Ovary (tissue), 9 donors: ENCODE data around the gene KCNJ6. TPM values are rescaled to one million over a fixed set of nuclear protein-coding genes. Genes with fewer than 3 reads are reported as not detected.

ENCODE experiments used
- DNase-seq, 5 donors: peaks; one replicate each; pipeline ENCODE4 v3.0.0-alpha.2; 2019 to 2020
- H3K27ac ChIP-seq, 2 donors: fragments of 200-600 bp; one replicate each; pipeline versions ENCODE4 v1.5.1 to v1.8.0; 2019 to 2022
- H3K27me3 ChIP-seq: fragments of 200-600 bp; one replicate; pipeline ENCODE4 v1.8.0; 2022
- H3K36me3 ChIP-seq: fragments of 200-600 bp; sonication (generic); one replicate; pipeline ENCODE4 v1.5.1; 2019
- H3K4me1 ChIP-seq: one replicate; pipeline ENCODE4 v1.8.1; 2013; ENCODE audit warnings: mild to moderate bottlenecking, moderate library complexity; ENCODE audit not compliant: insufficient read depth
- H3K4me3 ChIP-seq: fragments of 200-600 bp; sonication (generic); one replicate; pipeline ENCODE4 v1.5.1; 2017
- H3K9me3 ChIP-seq, 2 donors: fragments of 200-600 bp in 1 of 2; sonication (generic) in 1 of 2; one replicate each; pipeline versions ENCODE4 v1.5.1 to v1.8.1; 2013 to 2019; ENCODE audit warnings: mild to moderate bottlenecking in 1 of 2, moderate library complexity in 1 of 2
- EP300 ChIP-seq: sonication (generic); formaldehyde crosslinking; IDR thresholded peaks from one replicate; pipeline ENCODE4 v1.6.1; 2017; ENCODE audit warnings: antibody characterized with exemption
- POLR2A ChIP-seq: fragments of 450-650 bp; IDR thresholded peaks from one replicate; pipeline ENCODE4 v1.6.1; 2017; ENCODE audit warnings: antibody characterized with exemption, mild to moderate bottlenecking, moderate library complexity
- WGBS, 3 donors: extraction: QIAGEN DNeasy Blood & Tissue Kit in 1 of 3; methylation state at CpG; one replicate each; pipeline versions ENCODE4 v1.1.5 to v1.1.7; 2013 to 2017; 5-methylcytosine and 5-hydroxymethylcytosine counted together
- intact Hi-C, 4 donors: fragments of 100-400 bp; cut with DNase I; formaldehyde crosslinking; loops; one replicate each; pipeline versions ENCODE4 v1.11.0 to v1.15.1; 2022 to 2023
- polyA plus RNA-seq, 2 donors: library from polyadenylated mRNA; stranded (reverse); fragments of 200-250 nt in 1 of 2; fragments of 350-450 nt in 1 of 2; fragmentation: Illumina TruSeq in 1 of 2; extraction: RNeasy Lipid Tissue Mini Kit (QIAGEN cat#74804) in 1 of 2; gene quantifications; one replicate each; pipeline ENCODE4 v1.2.3, GENCODE V29; 2013 to 2014
- total RNA-seq, 7 donors: library from RNA; depleted of rRNA in 2 of 7; stranded (reverse); fragments of >200 nt in 2 of 7; fragmentation: NEBNext Ultra II Directional in 3 of 7; extraction: Animal tissue kit (Norgen Biotek cat#: 25700) in 3 of 7; gene quantifications; one replicate each; pipeline versions ENCODE4 v1.1.0 to v1.2.4, GENCODE V29; 2016 to 2023
- TF ChIP-seq, protein P1 (sequence below), 3 donors: fragments of 450-650 bp in 2 of 3; fragments of 200-600 bp in 1 of 3; IDR thresholded peaks; one replicate each; pipeline versions ENCODE4 v1.5.1 to v1.8.0; 2016 to 2022; ENCODE audit warnings: antibody characterized with exemption in 3 of 3, mild to moderate bottlenecking in 1 of 3
- donor health status: DM: no; HTN: no; CAD: no; lungs with moderate emphysema.
- donor health status: DM: no; HTN: no; CAD: no.
- donor health status: Bipolar disorder and iron deficiency.
- donor health status: DM: yes; HTN: yes; CAD: no.
- donor health status: DM: no; HTN: no; CAD: no.
- donor health status: DM: yes; HTN: yes; CAD: no.

KCNJ6 gene
- total and polyA plus RNA-seq, 9 donors, result 0.01 TPM; not detected in 8

DNA sequence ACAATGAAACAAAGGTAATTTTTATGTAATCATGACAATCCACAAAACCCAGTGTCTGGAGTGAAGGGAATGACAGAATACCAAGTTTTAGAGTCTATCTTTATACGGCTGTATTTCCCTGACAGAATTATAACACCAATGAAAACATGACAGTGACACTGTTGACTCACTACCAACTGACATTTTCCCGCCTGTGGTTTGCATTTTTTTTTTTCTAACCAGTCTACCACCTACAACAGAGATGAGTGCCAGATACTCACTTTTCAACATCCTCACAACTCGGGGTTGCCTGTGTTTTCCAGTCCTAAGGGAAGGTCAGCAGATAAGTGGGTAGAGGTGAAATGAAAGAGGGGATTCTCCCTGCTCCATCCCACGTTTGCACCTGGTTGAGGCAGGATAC, 118.9 kb downstream of the KCNJ6 start:
- intact Hi-C loops, result no loop called here
- Histone ChIP-seq H3K36me3 (no peaks in the 10 kb centered on the region), H3K27ac (no peak overlapping the region), H3K9me3 (no peaks in the 10 kb centered on the region), H3K4me3 (no peak overlapping the region), H3K4me1 (no peaks in the 10 kb centered on the region), H3K27me3 (no peaks in the 10 kb centered on the region)
- TF ChIP-seq POLR2A, result no peak
- TF ChIP-seq EP300, result no peak
- TF ChIP-seq, protein P1, sequence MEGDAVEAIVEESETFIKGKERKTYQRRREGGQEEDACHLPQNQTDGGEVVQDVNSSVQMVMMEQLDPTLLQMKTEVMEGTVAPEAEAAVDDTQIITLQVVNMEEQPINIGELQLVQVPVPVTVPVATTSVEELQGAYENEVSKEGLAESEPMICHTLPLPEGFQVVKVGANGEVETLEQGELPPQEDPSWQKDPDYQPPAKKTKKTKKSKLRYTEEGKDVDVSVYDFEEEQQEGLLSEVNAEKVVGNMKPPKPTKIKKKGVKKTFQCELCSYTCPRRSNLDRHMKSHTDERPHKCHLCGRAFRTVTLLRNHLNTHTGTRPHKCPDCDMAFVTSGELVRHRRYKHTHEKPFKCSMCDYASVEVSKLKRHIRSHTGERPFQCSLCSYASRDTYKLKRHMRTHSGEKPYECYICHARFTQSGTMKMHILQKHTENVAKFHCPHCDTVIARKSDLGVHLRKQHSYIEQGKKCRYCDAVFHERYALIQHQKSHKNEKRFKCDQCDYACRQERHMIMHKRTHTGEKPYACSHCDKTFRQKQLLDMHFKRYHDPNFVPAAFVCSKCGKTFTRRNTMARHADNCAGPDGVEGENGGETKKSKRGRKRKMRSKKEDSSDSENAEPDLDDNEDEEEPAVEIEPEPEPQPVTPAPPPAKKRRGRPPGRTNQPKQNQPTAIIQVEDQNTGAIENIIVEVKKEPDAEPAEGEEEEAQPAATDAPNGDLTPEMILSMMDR (IDR thresholded peaks at IDR 0.05), result no peak
- DNase-seq, result no peak
- 65 to 73% (median 70%) methylated on average over 4 of the region's 4 CpGs for WGBS, 3 donors

DNA sequence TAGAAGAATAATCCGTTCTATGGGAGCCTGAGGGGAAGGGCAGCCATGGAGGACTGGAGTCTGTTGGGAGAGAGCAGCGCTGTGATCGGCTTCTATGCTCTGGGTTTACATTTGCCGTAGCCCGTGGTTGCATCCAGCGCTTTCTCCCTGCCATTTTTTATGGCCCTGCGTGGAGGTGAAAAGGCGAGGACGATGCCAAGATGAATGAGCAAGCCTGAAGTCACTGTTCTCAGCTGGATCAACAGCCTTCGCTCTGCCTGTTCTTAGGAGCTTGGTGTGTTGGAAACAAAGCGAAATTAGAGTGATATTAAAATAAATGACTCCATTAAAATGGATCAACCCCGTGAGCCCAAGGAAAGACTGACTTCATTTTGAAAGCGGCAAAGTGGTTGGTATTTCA, 120.2 kb downstream of the KCNJ6 start:
- intact Hi-C loops, result no loop called here
- H3K4me1 ChIP-seq, result no peaks in the 10 kb centered on the region
- TF ChIP-seq, protein P1 (IDR thresholded peaks at IDR 0.05), result no peak
- TF ChIP-seq POLR2A (no peak), EP300 (no peak)
- no peaks in the 10 kb centered on the region for H3K27me3 ChIP-seq
- no peaks in the 10 kb centered on the region for H3K9me3 ChIP-seq
- whole genome bisulfite sequencing, 3 donors, result 90 to 92% (median 90%) methylated on average over 13 of the region's 13 CpGs
- DNase-seq, result no peak
- no peak overlapping the region for H3K4me3 ChIP-seq
- H3K27ac ChIP-seq, result no peak overlapping the region
- no peaks in the 10 kb centered on the region for H3K36me3 ChIP-seq

DNA sequence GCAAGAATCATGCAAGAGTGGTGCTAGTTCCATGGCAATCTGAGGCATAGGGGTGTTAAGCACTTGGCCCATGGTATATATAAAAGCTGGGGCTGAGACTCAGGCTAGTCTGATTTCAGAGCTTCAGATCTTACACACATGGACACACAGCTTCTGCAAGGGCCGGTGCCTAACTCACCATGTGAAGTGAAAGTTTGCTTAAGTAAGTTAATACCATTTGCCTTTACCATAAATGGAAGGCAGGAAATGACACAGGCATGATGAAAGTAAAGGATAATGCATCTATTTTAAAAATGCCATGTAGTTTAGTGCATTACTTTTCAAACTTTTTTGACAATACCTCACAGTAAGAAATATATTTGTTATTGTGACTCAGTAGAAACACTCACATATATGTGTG, 122.6 kb downstream of the KCNJ6 start:
- WGBS, 3 donors, result 55 to 71% (median 65%) methylated on average over 1 of the region's 1 CpG
- Histone ChIP-seq H3K36me3 (no peaks in the 10 kb centered on the region), H3K9me3 (no peaks in the 10 kb centered on the region)

DNA sequence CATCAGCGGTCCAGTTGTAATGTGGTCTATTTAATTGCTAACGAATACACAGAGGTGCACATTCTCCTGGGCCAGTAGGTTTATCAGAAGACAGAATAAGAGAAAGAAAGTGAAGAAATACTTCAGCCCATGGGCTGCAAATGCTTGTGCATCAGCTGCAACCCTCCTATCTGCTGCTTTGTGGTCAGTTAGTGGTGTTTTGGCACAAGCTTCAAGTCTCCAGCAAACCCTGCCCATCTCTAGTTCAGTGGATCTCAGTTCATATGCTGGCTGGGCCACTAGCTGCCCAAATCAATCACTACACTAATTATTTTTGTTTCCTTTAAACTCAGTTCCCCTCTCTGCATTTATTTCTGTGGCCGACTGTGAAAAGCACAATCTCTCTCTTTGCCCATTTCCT, 124.2 kb downstream of the KCNJ6 start:
- no peak for DNase-seq
- H3K4me3 ChIP-seq, result no peak overlapping the region
- no peak overlapping the region for H3K27ac ChIP-seq
- TF ChIP-seq, protein P1 (IDR thresholded peaks at IDR 0.05), result no peak
- TF ChIP-seq POLR2A (no peak), EP300 (no peak)
- no peaks in the 10 kb centered on the region for H3K27me3 ChIP-seq
- 47 to 72% (median 53%) methylated on average over 3 of the region's 3 CpGs for WGBS, 3 donors
- intact Hi-C loops, result no loop called here
- H3K36me3 ChIP-seq, result no peaks in the 10 kb centered on the region
- no peaks in the 10 kb centered on the region for H3K9me3 ChIP-seq
- H3K4me1 ChIP-seq, result no peaks in the 10 kb centered on the region

More for the DNA sequence above, 122.6 kb downstream of the KCNJ6 start:
- Histone ChIP-seq H3K4me3 (no peak overlapping the region), H3K27me3 (no peaks in the 10 kb centered on the region), H3K27ac (no peak overlapping the region), H3K4me1 (no peaks in the 10 kb centered on the region)
- TF ChIP-seq EP300 (no peak), POLR2A (no peak)
- TF ChIP-seq, protein P1 (IDR thresholded peaks at IDR 0.05), result no peak
- intact Hi-C loops, result no loop called here
- DNase-seq, result no peak

DNA sequence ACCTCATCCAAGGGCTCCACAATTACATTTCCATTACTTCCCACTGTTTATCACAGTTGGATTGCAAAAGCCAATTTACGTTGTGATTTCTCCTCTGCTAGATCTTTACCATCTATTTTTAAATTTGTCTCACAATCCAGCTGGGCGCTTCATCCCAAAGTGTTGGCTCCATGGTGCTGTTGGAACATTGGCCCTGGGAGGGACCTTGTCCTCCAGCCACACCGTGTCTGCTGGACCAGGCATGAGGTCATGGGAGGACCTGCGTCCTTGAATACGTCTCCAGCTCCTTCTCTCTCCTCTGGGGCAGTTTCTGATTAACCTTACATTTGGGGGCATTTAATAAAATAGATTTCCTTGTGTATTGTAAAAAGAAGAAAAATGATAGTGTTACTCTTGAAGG, 125.4 kb downstream of the KCNJ6 start:
- WGBS, 3 donors, result 37 to 61% (median 44%) methylated on average over 5 of the region's 5 CpGs
- intact Hi-C loops, result no loop called here
- no peaks in the 10 kb centered on the region for H3K9me3 ChIP-seq
- H3K4me3 ChIP-seq, result no peak overlapping the region
- no peak overlapping the region for H3K27ac ChIP-seq
- TF ChIP-seq, protein P1 (IDR thresholded peaks at IDR 0.05), result no peak
- TF ChIP-seq EP300 (no peak), POLR2A (no peak)
- no peak for DNase-seq
- H3K27me3 ChIP-seq, result no peaks in the 10 kb centered on the region
- no peaks in the 10 kb centered on the region for H3K4me1 ChIP-seq
- no peaks in the 10 kb centered on the region for H3K36me3 ChIP-seq
